Measurements from ENCODE around the gene ELK3.
A peak's percentile ranks its signal among the peaks of the same experiment; 100 is the strongest.

ELK3 gene

DNA sequence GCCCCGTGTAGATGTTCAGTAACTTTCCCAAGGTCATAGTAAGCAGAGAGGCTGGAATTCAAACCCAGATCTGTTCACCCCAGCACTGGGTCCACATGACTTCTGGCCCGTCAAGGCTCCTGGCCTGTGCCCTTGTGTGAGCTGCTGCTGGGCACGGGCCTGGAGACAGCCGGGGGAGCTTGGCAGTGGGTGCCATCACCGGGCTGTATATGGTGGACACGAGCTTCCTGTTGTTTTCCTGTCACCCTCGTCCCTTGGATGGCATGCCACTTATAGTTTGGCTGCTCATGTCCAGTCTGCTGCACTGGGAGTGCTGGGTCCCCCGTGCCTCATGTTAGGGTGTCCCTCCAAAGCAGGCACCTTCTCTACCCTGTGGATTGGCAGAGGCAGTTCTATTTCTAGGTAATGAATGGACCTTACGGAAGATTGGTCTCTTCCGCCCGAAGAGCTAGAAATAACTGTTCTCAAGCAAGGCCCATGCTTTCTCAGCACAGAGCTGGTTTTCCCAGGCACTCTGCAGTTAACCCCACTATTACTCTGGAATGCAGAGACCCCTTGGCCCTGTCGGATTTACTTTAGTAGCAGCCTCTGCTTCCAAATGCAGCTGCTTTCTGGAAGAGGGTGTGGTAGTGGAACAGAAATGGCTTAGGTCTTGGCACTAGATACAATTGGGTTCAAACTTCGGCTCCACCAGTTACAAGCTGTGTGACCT, 44.3 kb downstream of the ELK3 start:
- DNase-seq: no peak
- Histone ChIP-seq H2BK120ac (ENCODE audit: low read depth, low read length) (no peak overlapping the region), H3K56ac (ENCODE audit: low read length) (no peak overlapping the region), H3K79me2 (ENCODE audit: control insufficient read depth, insufficient read depth, low read length) (no peaks in the 10 kb centered on the region), H3K18ac (ENCODE audit: low read length) (no peak overlapping the region), H4K8ac (ENCODE audit: low read depth, low read length) (no peak overlapping the region), H2BK15ac (replicated peaks; ENCODE audit: low read depth) (no peak overlapping the region), H3K27me3 (ENCODE audit: insufficient read depth, low read length, poor library complexity) (no peaks in the 10 kb centered on the region), H3K79me1 (ENCODE audit: low read length) (peaks cover 2% of the 10 kb centered on the region), H3K36me3 (ENCODE audit: control insufficient read depth, insufficient read depth, low read length) (no peaks in the 10 kb centered on the region), H2AK5ac (ENCODE audit: low read length) (no peak overlapping the region), H3K4me2 (ENCODE audit: low read length) (no peak overlapping the region), H3K4me3 (ENCODE audit: low read length) (no peak overlapping the region), H3K23ac (ENCODE audit: low read length) (no peak overlapping the region), H4K5ac (ENCODE audit: low read length) (no peak overlapping the region), H3K4ac (ENCODE audit: low read depth, low read length) (no peak overlapping the region), H3K27ac (ENCODE audit: low read depth, low read length) (no peak overlapping the region), H3K4me1 (ENCODE audit: control insufficient read depth, low read depth, low read length) (no peaks in the 10 kb centered on the region), H3K9ac (ENCODE audit: low read length) (no peak overlapping the region), H2BK5ac (ENCODE audit: low read length) (no peak overlapping the region)
- WGBS (ENCODE audit: extremely low coverage, insufficient coverage, low lambda C conversion rate): no CpG with 5 or more reads among the region's 13 CpGs

DNA sequence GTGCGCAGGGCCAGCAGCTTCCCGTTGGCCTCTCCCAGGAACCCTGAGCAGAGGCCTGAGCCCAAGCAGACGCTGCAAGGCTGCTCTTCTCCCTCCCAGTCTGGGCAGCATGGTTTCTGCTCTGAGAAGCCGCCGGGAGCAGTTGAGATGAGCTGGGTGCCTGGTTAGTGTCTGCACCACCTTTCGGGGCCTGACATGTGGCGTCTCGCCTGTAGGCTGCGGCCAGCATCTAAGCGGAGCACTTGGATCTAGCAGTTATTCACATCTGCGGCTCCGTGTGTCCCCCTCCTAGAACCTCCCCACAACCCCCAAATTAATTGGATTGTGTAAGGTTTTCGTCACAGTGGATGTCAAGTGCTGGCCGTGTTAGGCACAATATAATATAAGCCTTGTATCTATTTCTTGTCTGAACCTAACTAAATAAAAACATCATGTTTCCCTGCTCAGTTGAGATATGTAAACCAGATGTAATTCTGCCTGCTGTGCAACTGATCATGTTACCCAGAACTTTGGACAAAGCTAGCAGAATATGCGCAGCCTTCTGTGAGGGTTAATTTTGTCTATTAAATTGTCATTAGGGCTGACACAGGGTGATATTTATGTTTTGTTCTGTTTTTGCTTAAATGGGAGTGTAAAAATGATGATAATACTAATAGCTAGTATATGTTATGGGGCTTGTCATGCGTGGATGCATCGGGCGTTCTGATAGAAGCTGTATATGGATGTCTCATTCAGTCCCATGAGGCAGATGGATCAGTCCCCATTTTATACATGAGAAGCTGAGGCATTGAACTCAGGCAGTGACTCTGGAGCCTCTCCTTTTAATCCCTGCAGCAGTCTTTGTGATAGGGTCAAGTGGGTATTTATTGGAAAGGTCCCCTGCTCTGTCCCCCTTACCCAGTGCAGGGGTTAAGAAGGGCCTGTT, 45.8 kb downstream of the ELK3 start:
- H2AK5ac ChIP-seq (ENCODE audit: low read length): no peak overlapping the region
- no peak overlapping the region for H3K4me3 ChIP-seq (ENCODE audit: low read length)
- no peaks in the 10 kb centered on the region for H3K27me3 ChIP-seq (ENCODE audit: insufficient read depth, low read length, poor library complexity)
- H3K18ac ChIP-seq (ENCODE audit: low read length): no peak overlapping the region
- no peak overlapping the region for H2BK5ac ChIP-seq (ENCODE audit: low read length)
- H3K9ac ChIP-seq (ENCODE audit: low read length): no peak overlapping the region
- H3K4ac ChIP-seq (ENCODE audit: low read depth, low read length): no peak overlapping the region
- no peak overlapping the region for H2BK120ac ChIP-seq (ENCODE audit: low read depth, low read length)
- peak overlapping the region; percentile 25 for H3K56ac ChIP-seq (ENCODE audit: low read length)
- H3K4me2 ChIP-seq (ENCODE audit: low read length): no peak overlapping the region
- H4K5ac ChIP-seq (ENCODE audit: low read length): no peak overlapping the region
- H3K79me1 ChIP-seq (ENCODE audit: low read length): peaks cover 2% of the 10 kb centered on the region
- no CpG with 5 or more reads among the region's 18 CpGs for WGBS (ENCODE audit: extremely low coverage, insufficient coverage, low lambda C conversion rate)
- no peak overlapping the region for H3K27ac ChIP-seq (ENCODE audit: low read depth, low read length)
- no peak overlapping the region for H4K8ac ChIP-seq (ENCODE audit: low read depth, low read length)
- H3K36me3 ChIP-seq (ENCODE audit: control insufficient read depth, insufficient read depth, low read length): no peaks in the 10 kb centered on the region
- no peak overlapping the region for H2BK15ac ChIP-seq (replicated peaks; ENCODE audit: low read depth)
- DNase-seq: no peak
- H3K23ac ChIP-seq (ENCODE audit: low read length): no peak overlapping the region
- no peaks in the 10 kb centered on the region for H3K79me2 ChIP-seq (ENCODE audit: control insufficient read depth, insufficient read depth, low read length)
- no peaks in the 10 kb centered on the region for H3K4me1 ChIP-seq (ENCODE audit: control insufficient read depth, low read depth, low read length)

DNA sequence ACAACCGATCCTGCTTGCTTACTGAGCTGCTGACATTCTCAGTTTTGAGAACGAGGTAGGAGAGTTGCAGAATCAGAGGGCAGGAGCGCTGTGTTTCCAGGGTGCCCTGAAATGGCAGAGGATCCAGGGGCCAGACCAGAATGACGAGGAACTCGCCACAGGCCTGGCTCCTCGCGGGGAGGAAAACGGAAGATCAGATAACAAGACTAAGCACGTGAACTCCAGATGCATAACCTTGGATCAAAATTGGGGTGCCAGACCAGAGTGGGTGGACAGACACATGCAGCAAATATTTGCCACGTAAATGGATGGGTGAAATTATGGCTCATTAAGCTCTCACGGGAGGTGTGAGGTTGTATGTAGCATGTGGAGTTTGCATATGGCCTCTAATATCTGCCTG, 46.5 kb downstream of the ELK3 start:
- Histone ChIP-seq H3K36me3 (ENCODE audit: control insufficient read depth, insufficient read depth, low read length) (no peaks in the 10 kb centered on the region), H2BK15ac (replicated peaks; ENCODE audit: low read depth) (no peak overlapping the region), H2AK5ac (ENCODE audit: low read length) (no peak overlapping the region), H3K27ac (ENCODE audit: low read depth, low read length) (no peak overlapping the region), H3K4ac (ENCODE audit: low read depth, low read length) (no peak overlapping the region), H3K79me2 (ENCODE audit: control insufficient read depth, insufficient read depth, low read length) (no peaks in the 10 kb centered on the region), H3K4me1 (ENCODE audit: control insufficient read depth, low read depth, low read length) (no peaks in the 10 kb centered on the region), H2BK5ac (ENCODE audit: low read length) (no peak overlapping the region), H3K56ac (ENCODE audit: low read length) (no peak overlapping the region), H3K4me2 (ENCODE audit: low read length) (no peak overlapping the region), H3K9ac (ENCODE audit: low read length) (no peak overlapping the region), H3K18ac (ENCODE audit: low read length) (no peak overlapping the region), H3K27me3 (ENCODE audit: insufficient read depth, low read length, poor library complexity) (no peaks in the 10 kb centered on the region), H3K23ac (ENCODE audit: low read length) (no peak overlapping the region), H4K8ac (ENCODE audit: low read depth, low read length) (no peak overlapping the region), H4K5ac (ENCODE audit: low read length) (no peak overlapping the region), H3K4me3 (ENCODE audit: low read length) (no peak overlapping the region), H2BK120ac (ENCODE audit: low read depth, low read length) (no peak overlapping the region), H3K79me1 (ENCODE audit: low read length) (peaks cover 2% of the 10 kb centered on the region)
- WGBS (ENCODE audit: extremely low coverage, insufficient coverage, low lambda C conversion rate): no CpG with 5 or more reads among the region's 11 CpGs
- DNase-seq: no peak

DNA sequence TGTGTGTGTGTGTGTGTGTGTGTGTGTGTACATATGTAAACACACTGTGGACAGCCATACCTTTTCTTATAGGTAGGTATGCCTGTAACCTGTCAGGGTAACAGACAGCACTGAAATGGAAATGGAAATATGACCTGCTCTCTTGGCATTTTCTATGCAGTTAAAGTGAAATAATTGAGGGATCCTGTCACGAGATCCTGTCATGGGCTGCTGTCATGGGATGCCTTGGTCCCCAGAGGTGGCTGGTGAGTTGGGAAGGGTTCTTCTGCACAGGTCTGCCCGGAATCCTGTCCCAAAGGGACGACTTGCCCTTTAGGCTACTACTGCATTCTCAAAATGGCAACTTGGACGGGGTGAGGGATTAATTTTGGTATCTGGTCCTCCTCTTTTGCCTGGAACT, 47.3 kb downstream of the ELK3 start:
- H3K4me1 ChIP-seq (ENCODE audit: control insufficient read depth, low read depth, low read length): no peaks in the 10 kb centered on the region
- H3K9ac ChIP-seq (ENCODE audit: low read length): no peak overlapping the region
- no peak overlapping the region for H3K4me3 ChIP-seq (ENCODE audit: low read length)
- no peak overlapping the region for H4K5ac ChIP-seq (ENCODE audit: low read length)
- no peak overlapping the region for H3K23ac ChIP-seq (ENCODE audit: low read length)
- H4K8ac ChIP-seq (ENCODE audit: low read depth, low read length): no peak overlapping the region
- no CpG with 5 or more reads among the region's 4 CpGs for WGBS (ENCODE audit: extremely low coverage, insufficient coverage, low lambda C conversion rate)
- H2BK120ac ChIP-seq (ENCODE audit: low read depth, low read length): no peak overlapping the region
- H3K56ac ChIP-seq (ENCODE audit: low read length): no peak overlapping the region
- H3K36me3 ChIP-seq (ENCODE audit: control insufficient read depth, insufficient read depth, low read length): no peaks in the 10 kb centered on the region
- H3K4me2 ChIP-seq (ENCODE audit: low read length): no peak overlapping the region
- no peak overlapping the region for H3K18ac ChIP-seq (ENCODE audit: low read length)
- H2BK15ac ChIP-seq (replicated peaks; ENCODE audit: low read depth): no peak overlapping the region
- no peak for DNase-seq
- no peak overlapping the region for H2BK5ac ChIP-seq (ENCODE audit: low read length)
- no peak overlapping the region for H2AK5ac ChIP-seq (ENCODE audit: low read length)
- H3K27ac ChIP-seq (ENCODE audit: low read depth, low read length): no peak overlapping the region
- no peaks in the 10 kb centered on the region for H3K27me3 ChIP-seq (ENCODE audit: insufficient read depth, low read length, poor library complexity)
- H3K4ac ChIP-seq (ENCODE audit: low read depth, low read length): no peak overlapping the region
- H3K79me2 ChIP-seq (ENCODE audit: control insufficient read depth, insufficient read depth, low read length): no peaks in the 10 kb centered on the region
- peaks cover 2% of the 10 kb centered on the region for H3K79me1 ChIP-seq (ENCODE audit: low read length)

DNA sequence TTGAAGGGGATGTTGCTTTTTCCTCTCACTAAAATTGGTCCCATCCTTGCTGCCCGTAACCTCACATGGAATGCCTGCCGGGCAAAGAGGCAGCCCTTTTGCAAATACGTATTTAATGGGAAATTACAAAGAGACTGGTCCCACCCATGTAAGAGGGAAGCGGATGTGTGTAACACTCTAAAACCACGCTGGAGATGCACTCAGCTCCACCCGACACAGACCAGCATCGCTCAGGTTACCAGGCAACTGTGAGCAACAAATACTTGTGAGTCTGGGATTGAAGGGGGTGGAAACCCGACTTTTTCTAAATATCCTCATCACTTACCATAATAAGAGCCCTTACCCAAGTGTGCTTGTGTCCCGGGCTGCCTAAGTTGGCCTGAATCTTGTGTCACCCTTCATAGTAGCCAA, 47.7 kb downstream of the ELK3 start:
- DNase-seq: peak; percentile 47
- no peak overlapping the region for H4K5ac ChIP-seq (ENCODE audit: low read length)
- no peak overlapping the region for H2BK15ac ChIP-seq (replicated peaks; ENCODE audit: low read depth)
- peaks cover 2% of the 10 kb centered on the region for H3K79me1 ChIP-seq (ENCODE audit: low read length)
- H3K4me3 ChIP-seq (ENCODE audit: low read length): no peak overlapping the region
- H3K4me2 ChIP-seq (ENCODE audit: low read length): no peak overlapping the region
- no peak overlapping the region for H3K56ac ChIP-seq (ENCODE audit: low read length)
- no peak overlapping the region for H3K27ac ChIP-seq (ENCODE audit: low read depth, low read length)
- H2BK120ac ChIP-seq (ENCODE audit: low read depth, low read length): no peak overlapping the region
- no CpG with 5 or more reads among the region's 9 CpGs for whole genome bisulfite sequencing (ENCODE audit: extremely low coverage, insufficient coverage, low lambda C conversion rate)
- H3K18ac ChIP-seq (ENCODE audit: low read length): no peak overlapping the region
- no peaks in the 10 kb centered on the region for H3K79me2 ChIP-seq (ENCODE audit: control insufficient read depth, insufficient read depth, low read length)
- H3K36me3 ChIP-seq (ENCODE audit: control insufficient read depth, insufficient read depth, low read length): no peaks in the 10 kb centered on the region
- H3K9ac ChIP-seq (ENCODE audit: low read length): no peak overlapping the region
- no peaks in the 10 kb centered on the region for H3K4me1 ChIP-seq (ENCODE audit: control insufficient read depth, low read depth, low read length)
- no peaks in the 10 kb centered on the region for H3K27me3 ChIP-seq (ENCODE audit: insufficient read depth, low read length, poor library complexity)
- no peak overlapping the region for H2BK5ac ChIP-seq (ENCODE audit: low read length)
- H4K8ac ChIP-seq (ENCODE audit: low read depth, low read length): no peak overlapping the region
- H3K23ac ChIP-seq (ENCODE audit: low read length): no peak overlapping the region
- H2AK5ac ChIP-seq (ENCODE audit: low read length): no peak overlapping the region
- no peak overlapping the region for H3K4ac ChIP-seq (ENCODE audit: low read depth, low read length)
